Fibroblast of lung (primary cell): Measurements from ENCODE around the gene DOK6. TPM values are rescaled to one million over a fixed set of nuclear protein-coding genes. Genes with fewer than 3 reads are reported as not detected.

Experiments used
- DNase-seq, 2 donors: peaks; one replicate each; pipeline versions ENCODE4 v3.0.0 to v3.0.0-alpha.2; 2010; ENCODE audit warnings: low read depth in 2 of 2
- H2AFZ ChIP-seq: 2 replicates; pipeline ENCODE4 v1.5.1; 2012; ENCODE audit warnings: low read length, control low read depth, inconsistent platforms
- H3K27ac ChIP-seq: 2 replicates; pipeline ENCODE4 v1.5.1; 2011; ENCODE audit warnings: low read length, control low read depth; ENCODE audit not compliant: insufficient read depth
- H3K27me3 ChIP-seq: 2 replicates; pipeline ENCODE4 v1.5.1; 2011; ENCODE audit warnings: mild to moderate bottlenecking, low read length; ENCODE audit not compliant: control insufficient read depth, insufficient read depth
- H3K36me3 ChIP-seq: 2 replicates; pipeline ENCODE4 v1.5.1; 2011; ENCODE audit warnings: low read length; ENCODE audit not compliant: control insufficient read depth, insufficient read depth
- H3K4me1 ChIP-seq: 2 replicates; pipeline ENCODE4 v1.5.1; 2011; ENCODE audit warnings: low read length; ENCODE audit not compliant: control insufficient read depth, insufficient read depth; ENCODE audit errors: extremely low read depth
- H3K4me2 ChIP-seq: 2 replicates; pipeline ENCODE4 v1.5.1; 2011; ENCODE audit warnings: low read length, control low read depth; ENCODE audit not compliant: insufficient read depth; ENCODE audit errors: extremely low read depth
- H3K4me3 ChIP-seq, 4 experiments: fragments of 200-600 bp in 1 of 4; sonication (generic) in 1 of 4; replicated peaks in 1 of 4; 2 replicates each; pipeline ENCODE4 v1.5.1; 2011 to 2016; ENCODE audit warnings: low read length in 4 of 4, low read depth in 3 of 4, mild to moderate bottlenecking in 3 of 4, control low read depth in 2 of 4, inconsistent platforms in 1 of 4, mixed read lengths in 1 of 4; ENCODE audit not compliant: insufficient read depth in 1 of 4; ENCODE audit errors: control extremely low read depth in 1 of 4
- H3K79me2 ChIP-seq: 2 replicates; pipeline ENCODE4 v1.5.1; 2012; ENCODE audit warnings: mild to moderate bottlenecking, low read length, inconsistent platforms; ENCODE audit not compliant: control insufficient read depth, insufficient read depth
- H3K9ac ChIP-seq: 2 replicates; pipeline ENCODE4 v1.5.1; 2011; ENCODE audit warnings: mild to moderate bottlenecking, low read length, control low read depth; ENCODE audit not compliant: insufficient read depth
- H3K9me3 ChIP-seq: 2 replicates; pipeline ENCODE4 v1.5.1; 2012; ENCODE audit warnings: low read depth, low read length; ENCODE audit not compliant: control insufficient read depth, insufficient read depth
- H4K20me1 ChIP-seq: 2 replicates; pipeline ENCODE4 v1.5.1; 2011; ENCODE audit warnings: low read length; ENCODE audit not compliant: control insufficient read depth, insufficient read depth; ENCODE audit errors: extremely low read depth
- EZH2 ChIP-seq: IDR thresholded peaks from 2 replicates; pipeline ENCODE4 v1.5.1; 2012; ENCODE audit warnings: low read length, control low read depth, mild to moderate bottlenecking; ENCODE audit errors: missing control alignments
- polyA plus RNA-seq, 2 donors: library from polyadenylated mRNA; depleted of rRNA in 1 of 2; stranded (reverse) in 1 of 2; unstranded in 1 of 2; fragments of >200 nt; gene quantifications; 2 replicates each; pipeline ENCODE4 v1.2.1, GENCODE V29; 2011 to 2012; ENCODE audit warnings: missing spikeins in 1 of 2
- total RNA-seq: library from RNA; depleted of rRNA; stranded (reverse); fragments of >200 nt; gene quantifications from 2 replicates; pipeline ENCODE4 v1.2.1, GENCODE V29; 2014
- TF ChIP-seq, protein P1 (sequence below), 2 donors: IDR thresholded peaks in 1 of 2; conservative IDR thresholded peaks in 1 of 2; 1 replicate in 1 of 2; 2 replicates in 1 of 2; pipeline ENCODE4 v1.5.1; 2011 to 2012; ENCODE audit warnings: low read length in 2 of 2, control low read depth in 1 of 2, inconsistent platforms in 1 of 2, low read depth in 1 of 2, mild to moderate bottlenecking in 1 of 2

Gene DOK6
- total and polyA plus RNA-seq, 2 donors (not counting 1 experiment from before 2014, with no cell fraction given), result 4.0 to 7.8 TPM

DNA sequence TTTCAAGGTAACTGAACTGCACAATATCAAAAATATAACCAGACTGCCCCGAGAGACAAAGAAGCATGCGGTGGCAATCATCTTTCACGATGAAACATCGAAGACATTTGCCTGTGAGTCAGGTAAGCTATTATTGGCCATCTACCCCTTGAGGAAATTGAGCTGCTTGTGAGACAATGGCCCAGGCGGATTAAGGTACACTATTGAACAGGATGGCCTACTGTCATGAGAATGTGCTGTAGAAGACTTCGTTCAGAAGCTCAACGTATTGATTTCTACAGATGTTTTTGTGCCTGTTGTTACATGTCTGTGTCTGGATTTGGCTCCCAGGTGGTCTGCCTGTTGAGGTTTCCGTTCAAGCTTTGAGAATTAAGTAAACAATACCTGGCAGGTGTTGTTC is 198.7 kb downstream of the DOK6 start:
- Histone ChIP-seq H3K27ac (no peak overlapping the region), H3K79me2 (no peaks in the 10 kb centered on the region), H3K4me2 (no peak overlapping the region), H3K9ac (no peak overlapping the region), H2AFZ (no peak overlapping the region), H4K20me1 (no peaks in the 10 kb centered on the region), H3K4me1 (no peaks in the 10 kb centered on the region), H3K4me3 (no peak overlapping the region), H3K27me3 (no peaks in the 10 kb centered on the region), H3K36me3 (no peaks in the 10 kb centered on the region), H3K9me3 (no peaks in the 10 kb centered on the region)
- no peak for DNase-seq
- TF ChIP-seq, protein P1, sequence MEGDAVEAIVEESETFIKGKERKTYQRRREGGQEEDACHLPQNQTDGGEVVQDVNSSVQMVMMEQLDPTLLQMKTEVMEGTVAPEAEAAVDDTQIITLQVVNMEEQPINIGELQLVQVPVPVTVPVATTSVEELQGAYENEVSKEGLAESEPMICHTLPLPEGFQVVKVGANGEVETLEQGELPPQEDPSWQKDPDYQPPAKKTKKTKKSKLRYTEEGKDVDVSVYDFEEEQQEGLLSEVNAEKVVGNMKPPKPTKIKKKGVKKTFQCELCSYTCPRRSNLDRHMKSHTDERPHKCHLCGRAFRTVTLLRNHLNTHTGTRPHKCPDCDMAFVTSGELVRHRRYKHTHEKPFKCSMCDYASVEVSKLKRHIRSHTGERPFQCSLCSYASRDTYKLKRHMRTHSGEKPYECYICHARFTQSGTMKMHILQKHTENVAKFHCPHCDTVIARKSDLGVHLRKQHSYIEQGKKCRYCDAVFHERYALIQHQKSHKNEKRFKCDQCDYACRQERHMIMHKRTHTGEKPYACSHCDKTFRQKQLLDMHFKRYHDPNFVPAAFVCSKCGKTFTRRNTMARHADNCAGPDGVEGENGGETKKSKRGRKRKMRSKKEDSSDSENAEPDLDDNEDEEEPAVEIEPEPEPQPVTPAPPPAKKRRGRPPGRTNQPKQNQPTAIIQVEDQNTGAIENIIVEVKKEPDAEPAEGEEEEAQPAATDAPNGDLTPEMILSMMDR (conservative IDR thresholded peaks at IDR 0.05 in 1 of 2, IDR thresholded peaks at IDR 0.05 in 1 of 2; ENCODE audit: low read depth in 1 of 2, low read length in 2 of 2), result no peak
- no peak for TF ChIP-seq EZH2

DNA sequence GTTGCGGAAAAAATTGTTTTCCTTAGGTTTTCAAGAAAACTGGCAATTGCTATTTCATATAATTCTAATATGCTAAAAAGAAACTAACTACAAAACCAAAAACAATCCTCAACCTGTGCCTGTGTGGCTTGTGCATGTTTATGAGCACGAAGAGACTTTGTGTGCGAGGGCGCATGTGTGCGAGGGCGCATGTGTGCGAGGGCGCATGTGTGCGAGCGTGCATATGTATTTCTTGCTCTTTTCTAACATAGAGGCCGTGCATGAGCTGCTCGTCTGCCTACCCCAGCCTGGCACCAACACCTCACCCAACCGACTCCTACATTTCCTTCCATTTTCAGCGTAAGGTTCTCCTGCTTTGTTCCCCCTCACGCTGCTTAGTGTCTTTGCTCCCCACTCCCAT is 211.6 kb downstream of the DOK6 start:
- Histone ChIP-seq H3K9ac (no peak overlapping the region), H3K4me2 (no peak overlapping the region), H3K27me3 (no peaks in the 10 kb centered on the region), H3K4me1 (no peaks in the 10 kb centered on the region), H3K79me2 (no peaks in the 10 kb centered on the region), H3K27ac (no peak overlapping the region), H2AFZ (no peak overlapping the region), H4K20me1 (no peaks in the 10 kb centered on the region), H3K9me3 (no peaks in the 10 kb centered on the region), H3K36me3 (no peaks in the 10 kb centered on the region), H3K4me3 (no peak overlapping the region)
- TF ChIP-seq, protein P1 (conservative IDR thresholded peaks at IDR 0.05 in 1 of 2, IDR thresholded peaks at IDR 0.05 in 1 of 2; ENCODE audit: low read depth in 1 of 2, low read length in 2 of 2), result no peak
- no peak for TF ChIP-seq EZH2
- DNase-seq, result no peak

DNA sequence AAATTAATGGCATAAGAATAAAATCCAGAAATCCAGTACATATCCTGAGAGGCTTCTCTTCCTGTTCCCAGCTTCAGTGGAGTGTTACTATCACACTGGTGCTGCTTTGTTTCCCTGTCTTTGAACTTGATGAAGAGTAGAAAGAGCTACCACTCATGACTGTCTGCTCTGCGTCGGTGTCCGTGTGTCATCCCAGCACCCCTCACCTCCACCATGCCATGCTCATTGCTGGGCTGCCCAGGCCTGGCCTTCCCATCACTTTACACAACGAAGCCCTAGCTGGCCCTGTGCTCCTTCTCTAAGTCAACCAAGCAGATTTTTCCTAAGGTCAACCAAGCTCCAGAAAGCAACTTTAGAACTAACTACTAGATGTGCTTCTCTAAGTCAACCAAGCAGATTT is 215.4 kb downstream of the DOK6 start:
- no peak for DNase-seq
- Histone ChIP-seq H3K9me3 (no peaks in the 10 kb centered on the region), H3K27ac (no peak overlapping the region), H3K79me2 (no peaks in the 10 kb centered on the region), H3K9ac (no peak overlapping the region), H3K27me3 (no peaks in the 10 kb centered on the region), H4K20me1 (no peaks in the 10 kb centered on the region), H2AFZ (no peak overlapping the region), H3K4me3 (no peak overlapping the region), H3K4me2 (no peak overlapping the region), H3K36me3 (no peaks in the 10 kb centered on the region), H3K4me1 (no peaks in the 10 kb centered on the region)
- no peak for TF ChIP-seq EZH2
- TF ChIP-seq, protein P1 (conservative IDR thresholded peaks at IDR 0.05 in 1 of 2, IDR thresholded peaks at IDR 0.05 in 1 of 2; ENCODE audit: low read depth in 1 of 2, low read length in 2 of 2), result no peak
